ENCODE measurements around the gene SSRP1.
A peak's percentile ranks its signal among the peaks of the same experiment; 100 is the strongest.

Gene SSRP1

GRCh38 chr11:57321388-57322255, 14.1 kb downstream of the SSRP1 start:
- TF ChIP-seq POLR2A (IDR thresholded peaks at IDR 0.05; ENCODE audit: low read depth, low read length), result no peak
- FAIRE-seq (no peak), DNase-seq (ENCODE audit: insufficient read length, low spot score) (peak; percentile 41)

- no peak for TF ChIP-seq POLR2A (IDR thresholded peaks at IDR 0.05; ENCODE audit: low read depth, low read length)
- FAIRE-seq, result no peak
- DNase-seq (ENCODE audit: insufficient read length, low spot score), result no peak
These were observed 14.8 kb downstream of the SSRP1 start for GRCh38 chr11:57320719-57321387.

GRCh38 chr11:57320067-57320718, 15.5 kb downstream of the SSRP1 start:
- FAIRE-seq (no peak), DNase-seq (ENCODE audit: insufficient read length, low spot score) (no peak)
- TF ChIP-seq POLR2A (IDR thresholded peaks at IDR 0.05; ENCODE audit: low read depth, low read length), result no peak

- DNase-seq (ENCODE audit: insufficient read length, low spot score), result no peak
- no peak for TF ChIP-seq POLR2A (IDR thresholded peaks at IDR 0.05; ENCODE audit: low read depth, low read length)
- FAIRE-seq, result no peak
These were observed 17.5 kb downstream of the SSRP1 start for GRCh38 chr11:57318178-57318577.

GRCh38 chr11:57316017-57316416, 19.7 kb downstream of the SSRP1 start:
- FAIRE-seq (no peak), DNase-seq (ENCODE audit: insufficient read length, low spot score) (no peak)
- TF ChIP-seq POLR2A (IDR thresholded peaks at IDR 0.05; ENCODE audit: low read depth, low read length), result no peak

GRCh38 chr11:57315491-57315890, 20.2 kb downstream of the SSRP1 start:
- TF ChIP-seq POLR2A (IDR thresholded peaks at IDR 0.05; ENCODE audit: low read depth, low read length), result no peak
- FAIRE-seq (no peak), DNase-seq (ENCODE audit: insufficient read length, low spot score) (no peak)

GRCh38 chr11:57314221-57314973, 21.3 kb downstream of the SSRP1 start:
- DNase-seq (ENCODE audit: insufficient read length, low spot score), result no peak
- FAIRE-seq, result no peak

GRCh38 chr11:57313788-57314135, 21.9 kb downstream of the SSRP1 start:
- no peak for DNase-seq (ENCODE audit: insufficient read length, low spot score)
- no peak for FAIRE-seq

More at GRCh38 chr11:57314221-57314973, 21.3 kb downstream of the SSRP1 start:
- no peak for TF ChIP-seq POLR2A (IDR thresholded peaks at IDR 0.05; ENCODE audit: low read depth, low read length)

GRCh38 chr11:57313071-57313787, 22.5 kb downstream of the SSRP1 start:
- TF ChIP-seq POLR2A (IDR thresholded peaks at IDR 0.05; ENCODE audit: low read depth, low read length), result no peak
- FAIRE-seq, result no peak
- no peak for DNase-seq (ENCODE audit: insufficient read length, low spot score)

More at GRCh38 chr11:57313788-57314135, 21.9 kb downstream of the SSRP1 start:
- no peak for TF ChIP-seq POLR2A (IDR thresholded peaks at IDR 0.05; ENCODE audit: low read depth, low read length)

- DNase-seq (ENCODE audit: insufficient read length, low spot score) (no peak), FAIRE-seq (no peak)
- no peak for TF ChIP-seq POLR2A (IDR thresholded peaks at IDR 0.05; ENCODE audit: low read depth, low read length)
These were observed 23.1 kb downstream of the SSRP1 start for GRCh38 chr11:57312511-57313021.

GRCh38 chr11:57311109-57311936, 24.4 kb downstream of the SSRP1 start:
- peak; percentile 94 for TF ChIP-seq POLR2A (IDR thresholded peaks at IDR 0.05; ENCODE audit: low read depth, low read length)
- FAIRE-seq (no peak), DNase-seq (ENCODE audit: insufficient read length, low spot score) (peak; percentile 96)

GRCh38 chr11:57310630-57311086, 25.0 kb downstream of the SSRP1 start:
- FAIRE-seq, result no peak
- no peak for TF ChIP-seq POLR2A (IDR thresholded peaks at IDR 0.05; ENCODE audit: low read depth, low read length)
- no peak for DNase-seq (ENCODE audit: insufficient read length, low spot score)
